Measurements from ENCODE around the gene ELOA. TPM values are rescaled to one million over a fixed set of nuclear protein-coding genes. Genes with fewer than 3 reads are reported as not detected.

Gene ELOA
- total RNA-seq, 4 donors from 2014 or later, result 33.3 to 49.9 (median 40.5) TPM

DNA sequence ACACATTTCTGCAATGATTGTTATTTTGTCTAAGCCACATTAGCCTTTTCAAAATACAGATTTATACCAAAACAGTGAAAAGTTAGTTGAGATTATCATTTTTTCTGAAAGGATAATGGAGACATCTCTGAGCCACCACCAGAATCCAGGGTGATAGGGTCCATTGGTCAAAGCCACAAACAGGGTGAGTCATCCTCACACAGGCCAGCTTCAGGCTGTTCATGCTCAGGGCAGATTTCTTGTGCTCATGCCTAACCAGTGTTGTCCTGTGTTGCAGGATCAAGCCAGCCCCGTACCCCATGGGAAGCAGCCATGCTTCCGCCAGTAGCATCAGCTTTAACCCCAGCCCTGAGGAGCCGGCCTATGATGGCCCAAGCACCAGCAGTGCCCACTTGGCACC, 13.4 kb downstream of the ELOA start:
- TF ChIP-seq, protein P1, sequence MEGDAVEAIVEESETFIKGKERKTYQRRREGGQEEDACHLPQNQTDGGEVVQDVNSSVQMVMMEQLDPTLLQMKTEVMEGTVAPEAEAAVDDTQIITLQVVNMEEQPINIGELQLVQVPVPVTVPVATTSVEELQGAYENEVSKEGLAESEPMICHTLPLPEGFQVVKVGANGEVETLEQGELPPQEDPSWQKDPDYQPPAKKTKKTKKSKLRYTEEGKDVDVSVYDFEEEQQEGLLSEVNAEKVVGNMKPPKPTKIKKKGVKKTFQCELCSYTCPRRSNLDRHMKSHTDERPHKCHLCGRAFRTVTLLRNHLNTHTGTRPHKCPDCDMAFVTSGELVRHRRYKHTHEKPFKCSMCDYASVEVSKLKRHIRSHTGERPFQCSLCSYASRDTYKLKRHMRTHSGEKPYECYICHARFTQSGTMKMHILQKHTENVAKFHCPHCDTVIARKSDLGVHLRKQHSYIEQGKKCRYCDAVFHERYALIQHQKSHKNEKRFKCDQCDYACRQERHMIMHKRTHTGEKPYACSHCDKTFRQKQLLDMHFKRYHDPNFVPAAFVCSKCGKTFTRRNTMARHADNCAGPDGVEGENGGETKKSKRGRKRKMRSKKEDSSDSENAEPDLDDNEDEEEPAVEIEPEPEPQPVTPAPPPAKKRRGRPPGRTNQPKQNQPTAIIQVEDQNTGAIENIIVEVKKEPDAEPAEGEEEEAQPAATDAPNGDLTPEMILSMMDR (IDR thresholded peaks at IDR 0.05), result no peak
- TF ChIP-seq POLR2A (IDR thresholded peaks at IDR 0.05), result no peak
- Histone ChIP-seq H3K27ac (no peak overlapping the region), H3K27me3 (no peaks in the 10 kb centered on the region), H3K9me3 (no peaks in the 10 kb centered on the region), H3K4me1 (peaks cover 10 to 17% of the 10 kb centered on the region in 2 donors), H3K36me3 (peaks cover 90 to 92% of the 10 kb centered on the region in 2 donors), H3K4me3 (replicated peaks in 1 of 3) (no peak overlapping the region)
- intact Hi-C loops (cut with DNase I), result no loop called here
- no peak for DNase-seq
- WGBS, 2 donors, result 84 to 92% methylated on average over 3 of the region's 3 CpGs

DNA sequence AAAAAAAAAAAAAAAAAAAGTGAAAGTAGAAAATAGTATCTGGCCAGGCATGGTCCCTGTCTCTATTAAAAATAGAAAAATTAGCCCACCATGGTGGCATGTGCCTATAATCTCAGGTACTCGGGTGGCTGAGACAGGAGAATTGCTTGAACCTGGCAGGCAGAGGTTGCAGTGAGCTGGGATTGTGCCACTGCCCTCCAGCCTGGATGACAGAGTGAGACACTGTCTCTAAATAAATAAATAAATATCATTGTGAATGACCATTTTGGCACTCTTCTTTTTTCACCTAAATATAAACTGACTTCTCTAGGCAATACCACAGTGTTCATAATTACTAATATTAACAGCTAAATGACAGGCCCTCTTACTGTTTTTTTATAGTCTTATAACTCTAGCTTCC, 14.5 kb downstream of the ELOA start:
- Histone ChIP-seq H3K9me3 (no peaks in the 10 kb centered on the region), H3K36me3 (peaks cover 80 to 81% of the 10 kb centered on the region in 2 donors), H3K27ac (no peak overlapping the region), H3K4me3 (replicated peaks in 1 of 3) (no peak overlapping the region), H3K4me1 (peaks cover 0 to 7% of the 10 kb centered on the region in 2 donors), H3K27me3 (no peaks in the 10 kb centered on the region)
- TF ChIP-seq POLR2A (IDR thresholded peaks at IDR 0.05), result no peak
- TF ChIP-seq, protein P1 (IDR thresholded peaks at IDR 0.05), result no peak
- intact Hi-C loops (cut with DNase I), result no loop called here
- no peak for DNase-seq
- WGBS, 2 donors, result 92 to 100% methylated on average over 1 of the region's 1 CpG

DNA sequence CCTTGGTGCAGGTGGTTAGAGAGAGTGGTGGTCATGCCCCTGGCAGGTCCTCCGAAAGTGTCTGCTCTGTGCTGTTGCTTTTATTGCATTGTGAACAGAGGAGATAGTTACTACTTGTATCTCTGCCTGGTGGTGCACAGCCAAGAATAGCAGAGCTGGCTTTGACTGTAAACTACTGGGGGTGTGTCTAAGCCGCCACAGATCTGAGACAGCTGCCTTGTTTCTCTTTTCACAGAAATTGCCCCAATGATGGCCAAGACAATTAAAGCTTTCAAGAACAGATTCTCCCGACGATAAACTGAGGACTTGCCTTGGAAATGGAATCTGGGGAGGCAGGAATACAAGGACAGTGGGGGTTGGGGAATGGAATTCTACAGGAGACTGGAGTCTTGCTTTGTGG, 16.0 kb downstream of the ELOA start:
- no peak for DNase-seq
- H3K27ac ChIP-seq, result no peak overlapping the region
- no peak for TF ChIP-seq POLR2A (IDR thresholded peaks at IDR 0.05)
- TF ChIP-seq, protein P1 (IDR thresholded peaks at IDR 0.05), result no peak
- H3K4me1 ChIP-seq, result no peaks in the 10 kb centered on the region
- 61 to 78% methylated on average over 4 of the region's 4 CpGs for WGBS, 2 donors
- no peaks in the 10 kb centered on the region for H3K27me3 ChIP-seq
- H3K36me3 ChIP-seq, result peaks cover 66 to 67% of the 10 kb centered on the region in 2 donors
- H3K9me3 ChIP-seq, result no peaks in the 10 kb centered on the region
- intact Hi-C loops (cut with DNase I), result no loop called here
- H3K4me3 ChIP-seq (replicated peaks in 1 of 3), result no peak overlapping the region

DNA sequence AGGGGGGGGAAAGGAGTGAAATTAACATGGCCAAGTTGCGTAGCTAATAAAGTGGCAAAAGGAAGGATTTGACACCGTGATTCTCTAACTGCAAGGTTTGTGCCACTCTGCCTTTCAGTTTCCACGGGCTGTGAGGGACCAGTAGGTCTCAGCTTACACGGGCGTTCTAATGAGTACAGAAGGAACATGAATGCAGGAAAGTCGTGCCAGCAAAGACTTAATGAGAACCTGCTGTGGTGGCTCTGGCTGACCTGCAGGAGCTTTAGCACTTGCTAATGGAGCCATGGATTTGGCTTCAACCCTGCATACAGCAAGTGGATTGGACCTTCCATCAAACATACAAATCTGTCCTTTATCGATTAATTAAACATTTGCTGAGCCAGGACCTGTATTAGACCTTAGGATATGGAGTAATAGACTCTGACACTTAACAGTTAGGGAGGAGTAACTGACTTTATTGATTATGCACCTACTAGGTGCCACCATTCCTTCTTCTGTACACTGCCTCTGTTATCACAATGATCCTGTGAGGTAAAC, 19.8 kb downstream of the ELOA start:
- Histone ChIP-seq H3K9me3 (no peaks in the 10 kb centered on the region), H3K27me3 (no peaks in the 10 kb centered on the region), H3K4me3 (replicated peaks in 1 of 3) (no peak overlapping the region), H3K4me1 (no peaks in the 10 kb centered on the region), H3K36me3 (peaks cover 30 to 35% of the 10 kb centered on the region in 2 donors), H3K27ac (no peak overlapping the region)
- TF ChIP-seq, protein P1 (IDR thresholded peaks at IDR 0.05), result no peak
- no peak for TF ChIP-seq POLR2A (IDR thresholded peaks at IDR 0.05)
- intact Hi-C loops (cut with DNase I), result no loop called here
- WGBS, 2 donors, result 83 to 92% methylated on average over 7 of the region's 7 CpGs
- DNase-seq, result no peak

DNA sequence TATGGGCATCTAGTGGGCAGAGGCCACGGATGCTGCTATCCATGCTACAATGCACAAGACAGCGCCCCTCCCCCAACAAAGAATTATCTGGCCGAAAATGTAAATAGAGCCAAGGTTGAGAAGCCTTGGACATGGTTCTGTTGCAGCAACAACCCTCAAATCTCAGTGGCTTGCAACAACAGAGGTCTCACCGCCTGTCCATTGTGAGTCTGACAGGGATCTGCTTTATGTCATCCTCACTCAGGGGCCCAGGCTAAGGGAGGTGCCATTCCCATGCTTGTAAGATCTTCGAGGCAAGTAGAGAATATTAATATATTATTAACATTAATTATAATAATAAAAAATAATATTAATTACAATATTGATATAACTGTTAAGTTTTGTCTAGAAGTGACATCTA, 25.5 kb downstream of the ELOA start:
- Histone ChIP-seq H3K27ac (no peak overlapping the region), H3K27me3 (no peaks in the 10 kb centered on the region), H3K4me3 (replicated peaks in 1 of 3) (no peak overlapping the region), H3K4me1 (peaks cover 2 to 5% of the 10 kb centered on the region in 2 donors), H3K36me3 (peaks cover 0 to 4% of the 10 kb centered on the region in 2 donors), H3K9me3 (no peaks in the 10 kb centered on the region)
- TF ChIP-seq POLR2A (IDR thresholded peaks at IDR 0.05), result no peak
- TF ChIP-seq, protein P1 (IDR thresholded peaks at IDR 0.05), result no peak
- intact Hi-C loops (cut with DNase I), result no loop called here
- WGBS, 2 donors, result 83 to 85% methylated on average over 5 of the region's 5 CpGs
- DNase-seq, result no peak
